ENCODE data around the gene DHRS1.

DHRS1 gene

GRCh38 chr14:24299255-24300191 is at the start of gene DHRS1, which contains the start of gene NOP9:
DHRS1 (minus strand) TSS chr14:24299780; CDS start chr14:24299106, 674 bp downstream.
NOP9 (plus strand) TSS chr14:24299850; CDS start chr14:24299955, 105 bp downstream.
- H3K4me1 ChIP-seq (ENCODE audit: control insufficient read depth in 1 of 2, insufficient read depth in 2 of 2, low read length in 2 of 2), result peaks cover 12 to 29% of the 10 kb centered on the region in 2 donors
- no peaks in the 10 kb centered on the region for H3K9me3 ChIP-seq (ENCODE audit: control insufficient read depth in 1 of 2, low read length in 2 of 2)
- peak within 1 kb of the TSS; percentile 81 to 93 for H3K4me3 ChIP-seq (ENCODE audit: low read depth in 1 of 2, low read length in 2 of 2)
- H3K36me3 ChIP-seq (ENCODE audit: control insufficient read depth in 1 of 2, insufficient read depth in 2 of 2, low read length in 2 of 2), result peaks cover 39 to 46% of the 10 kb centered on the region in 2 donors
- no peaks in the 10 kb centered on the region for H3K27me3 ChIP-seq (ENCODE audit: low read depth, low read length)
- peak within 1 kb of the TSS; percentile 89 for H3K27ac ChIP-seq (ENCODE audit: low read length)

GRCh38 chr14:24348186-24348585 is 48.6 kb upstream of the DHRS1 start:
- no peaks in the 10 kb centered on the region for H3K27me3 ChIP-seq (ENCODE audit: low read depth, low read length)
- H3K27ac ChIP-seq (ENCODE audit: low read length), result no peak overlapping the region
- peaks cover 0 to 8% of the 10 kb centered on the region in 2 donors for H3K4me1 ChIP-seq (ENCODE audit: control insufficient read depth in 1 of 2, insufficient read depth in 2 of 2, low read length in 2 of 2)
- no peak overlapping the region for H3K4me3 ChIP-seq (ENCODE audit: low read depth in 1 of 2, low read length in 2 of 2)
- H3K9me3 ChIP-seq (ENCODE audit: control insufficient read depth in 1 of 2, low read length in 2 of 2), result no peaks in the 10 kb centered on the region
- H3K36me3 ChIP-seq (ENCODE audit: control insufficient read depth in 1 of 2, insufficient read depth in 2 of 2, low read length in 2 of 2), result no peaks in the 10 kb centered on the region

- Histone ChIP-seq H3K36me3 (ENCODE audit: control insufficient read depth in 1 of 2, insufficient read depth in 2 of 2, low read length in 2 of 2) (no peaks in the 10 kb centered on the region), H3K27ac (ENCODE audit: low read length) (no peak overlapping the region), H3K27me3 (ENCODE audit: low read depth, low read length) (no peaks in the 10 kb centered on the region), H3K9me3 (ENCODE audit: control insufficient read depth in 1 of 2, low read length in 2 of 2) (no peaks in the 10 kb centered on the region), H3K4me1 (ENCODE audit: control insufficient read depth in 1 of 2, insufficient read depth in 2 of 2, low read length in 2 of 2) (peaks cover 0 to 6% of the 10 kb centered on the region in 2 donors), H3K4me3 (ENCODE audit: low read depth in 1 of 2, low read length in 2 of 2) (no peak overlapping the region)
These were observed 47.6 kb upstream of the DHRS1 start for GRCh38 chr14:24347134-24347533.

DNA sequence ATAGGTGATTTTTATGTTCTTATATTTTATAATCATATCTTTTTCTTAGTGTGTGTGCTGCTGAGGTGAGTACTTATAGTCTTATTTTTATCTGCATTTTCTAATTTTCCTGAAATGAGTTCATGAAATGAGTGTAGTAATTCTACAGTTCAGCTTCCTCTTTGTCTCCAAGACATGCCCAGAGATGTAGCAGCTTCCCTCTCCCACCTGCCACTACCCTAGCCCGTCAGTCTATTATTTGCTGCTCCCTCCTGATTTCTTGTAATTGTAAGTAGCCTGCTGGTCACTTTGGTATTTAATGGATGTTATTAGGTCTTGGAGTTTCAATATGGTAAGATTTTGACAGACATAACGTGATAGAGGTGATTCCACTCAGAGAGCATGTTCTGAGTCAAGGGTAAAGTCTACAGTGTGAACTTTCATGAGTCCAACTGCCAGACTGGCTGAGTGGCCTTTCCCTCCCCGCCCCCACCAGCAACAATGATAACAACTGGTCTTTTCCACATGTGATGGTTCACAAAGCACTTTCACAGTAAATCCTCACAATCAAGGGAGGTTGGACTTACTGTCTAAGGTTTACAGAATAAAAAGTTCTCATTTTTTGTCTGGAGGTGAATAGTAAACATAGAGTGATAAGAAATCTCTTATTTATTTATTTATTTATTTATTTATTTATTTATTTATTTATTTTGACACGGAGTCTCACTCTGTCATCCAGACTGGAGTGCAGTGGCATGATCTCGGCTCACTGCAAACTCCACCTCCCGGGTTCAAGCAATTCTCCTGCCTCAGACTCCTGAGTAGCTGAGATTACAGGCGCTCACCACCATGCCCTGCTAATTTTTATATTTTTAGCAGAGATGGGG is 44.4 kb upstream of the DHRS1 start:
- Histone ChIP-seq H3K36me3 (ENCODE audit: control insufficient read depth in 1 of 2, insufficient read depth in 2 of 2, low read length in 2 of 2) (no peaks in the 10 kb centered on the region), H3K4me1 (ENCODE audit: control insufficient read depth in 1 of 2, insufficient read depth in 2 of 2, low read length in 2 of 2) (peaks cover 0 to 2% of the 10 kb centered on the region in 2 donors), H3K27me3 (ENCODE audit: low read depth, low read length) (no peaks in the 10 kb centered on the region), H3K27ac (ENCODE audit: low read length) (no peak overlapping the region), H3K4me3 (ENCODE audit: low read depth in 1 of 2, low read length in 2 of 2) (no peak overlapping the region), H3K9me3 (ENCODE audit: control insufficient read depth in 1 of 2, low read length in 2 of 2) (no peaks in the 10 kb centered on the region)

- H3K9me3 ChIP-seq (ENCODE audit: control insufficient read depth in 1 of 2, low read length in 2 of 2), result no peaks in the 10 kb centered on the region
- H3K27me3 ChIP-seq (ENCODE audit: low read depth, low read length), result no peaks in the 10 kb centered on the region
- no peaks in the 10 kb centered on the region for H3K36me3 ChIP-seq (ENCODE audit: control insufficient read depth in 1 of 2, insufficient read depth in 2 of 2, low read length in 2 of 2)
- H3K27ac ChIP-seq (ENCODE audit: low read length), result no peak overlapping the region
- no peak overlapping the region for H3K4me3 ChIP-seq (ENCODE audit: low read depth in 1 of 2, low read length in 2 of 2)
- H3K4me1 ChIP-seq (ENCODE audit: control insufficient read depth in 1 of 2, insufficient read depth in 2 of 2, low read length in 2 of 2), result peaks cover 0 to 11% of the 10 kb centered on the region in 2 donors
These were observed 43.3 kb upstream of the DHRS1 start for GRCh38 chr14:24342889-24343288.

GRCh38 chr14:24340606-24341005 is 41.0 kb upstream of the DHRS1 start:
- Histone ChIP-seq H3K27me3 (ENCODE audit: low read depth, low read length) (no peaks in the 10 kb centered on the region), H3K36me3 (ENCODE audit: control insufficient read depth in 1 of 2, insufficient read depth in 2 of 2, low read length in 2 of 2) (no peaks in the 10 kb centered on the region), H3K27ac (ENCODE audit: low read length) (no peak overlapping the region), H3K4me3 (ENCODE audit: low read depth in 1 of 2, low read length in 2 of 2) (no peak overlapping the region), H3K4me1 (ENCODE audit: control insufficient read depth in 1 of 2, insufficient read depth in 2 of 2, low read length in 2 of 2) (peaks cover 0 to 11% of the 10 kb centered on the region in 2 donors), H3K9me3 (ENCODE audit: control insufficient read depth in 1 of 2, low read length in 2 of 2) (no peaks in the 10 kb centered on the region)

GRCh38 chr14:24339284-24340151 is 39.9 kb upstream of the DHRS1 start, which contains the start of gene RIPK3:
RIPK3 (minus strand) TSS chr14:24339991; CDS start chr14:24339826, 165 bp downstream.
- peaks cover 0 to 17% of the 10 kb centered on the region in 2 donors for H3K4me1 ChIP-seq (ENCODE audit: control insufficient read depth in 1 of 2, insufficient read depth in 2 of 2, low read length in 2 of 2)
- no peaks in the 10 kb centered on the region for H3K36me3 ChIP-seq (ENCODE audit: control insufficient read depth in 1 of 2, insufficient read depth in 2 of 2, low read length in 2 of 2)
- peak within 1 kb of the TSS; percentile 63 to 83 for H3K4me3 ChIP-seq (ENCODE audit: low read depth in 1 of 2, low read length in 2 of 2)
- no peaks in the 10 kb centered on the region for H3K27me3 ChIP-seq (ENCODE audit: low read depth, low read length)
- no peaks in the 10 kb centered on the region for H3K9me3 ChIP-seq (ENCODE audit: control insufficient read depth in 1 of 2, low read length in 2 of 2)
- H3K27ac ChIP-seq (ENCODE audit: low read length), result peak within 1 kb of the TSS; percentile 86

DNA sequence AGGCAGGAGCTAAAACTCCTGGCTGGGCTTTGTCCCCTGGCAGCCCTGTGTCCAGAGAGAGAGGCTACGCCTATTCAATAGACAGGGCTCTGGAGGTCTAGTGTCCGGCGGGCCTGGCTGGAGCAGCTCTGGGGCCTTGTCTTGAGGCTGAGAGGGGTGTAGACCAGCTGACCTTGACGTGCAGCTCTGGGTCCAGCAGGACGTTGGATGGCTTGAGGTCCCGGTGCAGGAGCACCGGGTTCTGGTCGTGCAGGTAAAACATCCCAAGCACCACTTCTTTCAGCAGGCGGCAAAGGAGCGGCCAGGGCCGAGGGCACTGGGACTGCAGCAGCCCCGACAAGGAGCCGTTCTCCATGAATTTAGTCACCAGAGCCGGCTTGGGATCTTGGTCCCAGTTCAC is 39.3 kb upstream of the DHRS1 start:
- Histone ChIP-seq H3K27ac (ENCODE audit: low read length) (no peak overlapping the region), H3K4me1 (ENCODE audit: control insufficient read depth in 1 of 2, insufficient read depth in 2 of 2, low read length in 2 of 2) (peaks cover 5 to 24% of the 10 kb centered on the region in 2 donors), H3K27me3 (ENCODE audit: low read depth, low read length) (no peaks in the 10 kb centered on the region), H3K36me3 (ENCODE audit: control insufficient read depth in 1 of 2, insufficient read depth in 2 of 2, low read length in 2 of 2) (no peaks in the 10 kb centered on the region), H3K9me3 (ENCODE audit: control insufficient read depth in 1 of 2, low read length in 2 of 2) (no peaks in the 10 kb centered on the region), H3K4me3 (ENCODE audit: low read depth in 1 of 2, low read length in 2 of 2) (peak overlapping the region; percentile 63 to 83)

- no peak overlapping the region for H3K27ac ChIP-seq (ENCODE audit: low read length)
- no peaks in the 10 kb centered on the region for H3K9me3 ChIP-seq (ENCODE audit: control insufficient read depth in 1 of 2, low read length in 2 of 2)
- H3K4me1 ChIP-seq (ENCODE audit: control insufficient read depth in 1 of 2, insufficient read depth in 2 of 2, low read length in 2 of 2), result peaks cover 6 to 28% of the 10 kb centered on the region in 2 donors
- H3K27me3 ChIP-seq (ENCODE audit: low read depth, low read length), result no peaks in the 10 kb centered on the region
- H3K4me3 ChIP-seq (ENCODE audit: low read depth in 1 of 2, low read length in 2 of 2), result no peak overlapping the region
- H3K36me3 ChIP-seq (ENCODE audit: control insufficient read depth in 1 of 2, insufficient read depth in 2 of 2, low read length in 2 of 2), result no peaks in the 10 kb centered on the region
These were observed 38.2 kb upstream of the DHRS1 start for GRCh38 chr14:24337824-24338175.

- Histone ChIP-seq H3K4me3 (ENCODE audit: low read depth in 1 of 2, low read length in 2 of 2) (no peak overlapping the region), H3K9me3 (ENCODE audit: control insufficient read depth in 1 of 2, low read length in 2 of 2) (no peaks in the 10 kb centered on the region), H3K27ac (ENCODE audit: low read length) (no peak overlapping the region), H3K36me3 (ENCODE audit: control insufficient read depth in 1 of 2, insufficient read depth in 2 of 2, low read length in 2 of 2) (no peaks in the 10 kb centered on the region), H3K27me3 (ENCODE audit: low read depth, low read length) (no peaks in the 10 kb centered on the region), H3K4me1 (ENCODE audit: control insufficient read depth in 1 of 2, insufficient read depth in 2 of 2, low read length in 2 of 2) (peaks cover 8 to 33% of the 10 kb centered on the region in 2 donors)
These were observed 37.7 kb upstream of the DHRS1 start for GRCh38 chr14:24337144-24337823.

All from muscle layer of duodenum (tissue), 2 donors.